ENCODE results near the gene KCNQ1.
"Not testable (repeated sequence)": the region's sequence is repeated elsewhere in the genome, so short reads cannot be mapped to it uniquely, and the experiment has no call there.

Gene KCNQ1

DNA sequence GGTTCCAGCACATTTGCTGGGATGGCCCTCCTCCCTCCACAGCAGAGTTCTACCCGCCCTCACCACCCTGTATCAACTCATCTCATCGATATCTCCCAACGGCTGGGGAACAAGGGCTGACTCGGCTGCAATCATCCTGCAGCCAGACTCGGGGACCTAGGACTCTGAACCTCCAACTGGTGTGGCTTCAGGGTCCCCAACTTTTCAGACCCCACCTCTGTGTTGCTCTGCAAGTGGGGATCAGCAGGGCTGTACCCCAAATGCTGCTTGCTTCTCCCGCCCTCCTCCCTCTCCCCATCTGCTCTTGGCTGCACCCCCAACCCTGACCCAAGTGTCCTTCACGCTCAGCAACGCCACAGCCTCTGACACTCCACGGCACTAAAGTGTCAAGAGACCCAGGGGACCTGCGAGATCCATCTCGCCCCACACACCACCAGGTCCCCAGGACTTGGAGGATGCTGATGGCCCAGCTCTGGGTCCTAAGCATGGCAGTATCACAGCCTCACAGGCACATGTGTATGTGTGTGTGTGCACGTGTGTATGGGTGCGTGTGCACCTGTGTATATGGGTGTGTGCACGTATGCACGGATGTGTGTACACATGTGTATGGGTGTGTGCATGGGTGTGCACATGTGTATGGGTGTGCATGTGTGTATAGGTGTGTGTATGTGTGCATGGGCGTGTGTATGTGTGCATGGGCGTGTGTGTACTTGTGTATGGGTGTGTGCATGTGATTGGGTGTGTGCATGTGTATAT is 26.4 kb downstream of the KCNQ1 start:
- DNase-seq (ENCODE audit: low spot score in 2 of 2) (no peak), ATAC-seq (ENCODE audit: low read depth) (no peak)
- H3K36me3 Mint-ChIP-seq = peaks cover 7% of the 10 kb centered on the region
- H3K27ac Mint-ChIP-seq = no peak overlapping the region
- H3K4me1 Mint-ChIP-seq = peaks cover 37% of the 10 kb centered on the region
- no peak overlapping the region for H3K4me3 Mint-ChIP-seq
- H3K27me3 Mint-ChIP-seq = no peaks in the 10 kb centered on the region
- H3K9me3 Mint-ChIP-seq = no peaks in the 10 kb centered on the region

DNA sequence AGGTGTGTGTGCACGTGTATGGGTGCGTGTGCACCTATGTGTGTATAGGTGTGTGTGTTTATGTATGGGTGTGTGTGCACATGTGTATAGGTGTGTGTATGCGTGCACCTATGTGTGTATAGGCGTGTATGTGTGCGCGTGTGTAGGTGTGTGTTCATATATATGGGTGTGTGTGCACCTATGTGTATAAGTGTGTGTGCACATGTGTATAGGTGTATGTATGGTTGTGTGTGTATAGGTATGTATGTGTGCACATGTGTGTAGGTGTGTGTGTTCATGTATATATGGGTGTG is 26.9 kb downstream of the KCNQ1 start:
- no peak for ATAC-seq (ENCODE audit: low read depth)

DNA sequence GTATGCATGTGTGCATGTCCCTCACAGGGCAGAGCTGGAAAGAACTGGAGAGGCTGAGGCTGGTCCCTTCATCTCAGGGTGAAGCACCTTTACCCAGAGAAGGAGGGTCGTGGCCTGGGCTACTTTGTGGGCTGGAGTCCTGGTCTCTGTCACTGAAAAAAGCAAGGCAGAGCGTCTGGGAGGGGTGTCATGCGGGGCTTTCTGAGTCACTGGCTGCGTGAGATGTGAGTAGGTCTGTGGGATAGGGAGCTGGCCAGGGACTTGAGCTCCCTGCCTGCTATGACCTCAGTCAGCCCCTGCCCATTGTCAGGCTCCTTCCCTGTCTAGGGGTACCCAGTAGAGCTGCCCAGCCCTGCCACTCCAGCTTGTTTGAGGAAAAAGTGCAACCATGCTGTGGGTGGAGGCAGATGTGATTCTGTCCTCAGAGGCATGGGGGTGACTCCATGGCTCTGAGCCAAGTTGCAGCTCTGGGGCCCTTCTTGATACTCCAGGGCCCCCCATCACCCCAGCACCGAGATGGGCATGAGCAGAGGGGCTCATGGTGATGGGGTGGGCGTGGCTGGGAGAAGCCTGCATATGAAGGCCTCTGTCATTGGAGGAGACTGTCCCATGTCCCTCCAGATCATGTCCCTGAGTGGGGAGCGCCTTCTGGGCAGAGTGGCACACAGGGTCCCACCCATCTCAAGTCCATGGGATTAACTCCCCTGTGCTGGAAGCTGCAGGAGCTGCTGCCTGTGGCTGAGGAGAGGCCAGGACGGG is 27.8 kb downstream of the KCNQ1 start:
- Mint-ChIP-seq H3K4me3 (no peak overlapping the region), H3K9me3 (peaks cover 3% of the 10 kb centered on the region), H3K27ac (no peak overlapping the region), H3K27me3 (no peaks in the 10 kb centered on the region), H3K36me3 (peaks cover 13% of the 10 kb centered on the region), H3K4me1 (peaks cover 28% of the 10 kb centered on the region)
- ATAC-seq (ENCODE audit: low read depth) = no peak
- no peak for DNase-seq (ENCODE audit: low spot score in 2 of 2)

More for the DNA sequence above, 26.9 kb downstream of the KCNQ1 start:
- Mint-ChIP-seq H3K27me3 (no peaks in the 10 kb centered on the region), H3K4me3 (no peak overlapping the region), H3K36me3 (peaks cover 9% of the 10 kb centered on the region), H3K9me3 (peaks cover under 1% of the 10 kb centered on the region), H3K4me1 (peaks cover 33% of the 10 kb centered on the region), H3K27ac (no peak overlapping the region)
- no peak for DNase-seq (ENCODE audit: low spot score in 2 of 2)

DNA sequence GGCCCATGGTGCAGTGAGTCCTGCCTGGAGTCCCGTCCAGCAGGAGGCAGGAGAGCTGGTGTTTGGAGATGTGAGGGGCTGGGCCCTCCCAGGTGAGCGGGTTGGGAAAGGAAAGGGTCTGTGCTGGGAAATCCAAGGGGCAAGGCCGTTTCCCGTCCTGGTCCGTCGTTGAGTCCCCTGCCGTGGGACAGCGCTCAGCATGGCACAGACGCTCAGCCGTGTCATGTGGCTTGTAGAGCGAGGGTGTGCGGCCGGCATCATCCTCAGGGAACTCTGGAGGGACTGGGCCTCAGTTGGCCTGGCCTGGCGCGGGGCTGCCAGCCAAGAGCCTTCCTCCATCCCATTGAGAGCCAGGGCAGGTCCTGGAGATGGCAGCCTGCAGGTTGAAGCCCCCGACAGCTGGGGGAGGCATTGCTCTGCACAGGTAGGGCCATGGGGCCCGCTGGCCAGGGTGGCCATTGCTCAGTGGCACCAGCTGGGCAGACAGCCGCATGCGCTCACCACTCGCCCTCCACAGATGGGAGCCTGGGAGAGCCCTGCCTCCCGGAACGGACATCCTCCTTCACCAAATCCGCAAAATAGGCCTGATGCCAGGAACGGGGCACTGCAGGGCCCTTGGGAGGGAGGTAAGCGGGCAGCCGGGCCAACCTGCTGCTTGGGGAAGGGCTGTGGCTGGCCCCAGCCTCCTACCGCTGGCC is 28.7 kb downstream of the KCNQ1 start:
- no peak overlapping the region for H3K4me3 Mint-ChIP-seq
- ATAC-seq (ENCODE audit: low read depth) = no peak

DNA sequence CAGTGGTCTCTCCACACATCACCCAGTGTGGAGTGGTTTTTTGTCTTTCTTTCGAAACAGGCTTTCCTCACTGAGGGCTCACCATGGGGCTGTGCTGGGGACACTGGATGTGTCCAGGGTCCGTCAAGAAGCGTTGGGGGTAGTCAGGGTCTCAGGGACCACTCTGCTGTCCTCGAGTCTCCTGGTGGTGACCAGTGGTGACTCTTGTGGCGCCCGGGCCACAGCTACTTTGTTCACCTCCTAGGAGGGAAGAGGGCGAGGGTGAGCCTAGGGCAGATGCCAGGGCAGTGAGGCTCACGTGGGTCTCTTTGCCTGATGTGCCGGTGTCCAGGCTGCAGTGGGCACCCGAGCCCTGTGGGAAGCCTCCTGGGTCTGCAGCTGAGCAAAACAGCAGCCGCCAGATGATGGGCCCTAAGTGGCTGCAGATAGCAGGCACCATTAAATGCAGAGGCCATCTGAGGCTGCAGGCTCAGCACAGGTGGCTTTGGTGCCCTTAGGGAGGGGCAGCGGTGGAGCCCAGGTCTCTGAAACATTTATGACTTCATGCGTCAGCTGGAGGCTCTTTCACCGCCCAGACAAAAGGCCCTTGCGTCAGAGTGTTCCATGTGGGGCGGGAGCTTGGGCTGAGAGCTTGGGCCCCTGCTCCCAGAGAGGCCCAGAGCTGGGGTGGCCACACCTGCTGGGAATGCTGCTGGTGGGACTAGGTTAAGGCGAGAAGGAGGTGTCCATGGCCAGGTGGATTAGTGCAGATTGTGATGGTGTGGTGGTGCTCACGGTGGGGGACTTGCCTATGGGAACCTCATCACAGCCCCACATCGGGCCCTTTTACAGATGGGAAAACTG is 29.5 kb downstream of the KCNQ1 start:
- H3K4me1 Mint-ChIP-seq = peaks cover 22% of the 10 kb centered on the region
- H3K27me3 Mint-ChIP-seq = no peaks in the 10 kb centered on the region
- ATAC-seq (ENCODE audit: low read depth) (no peak), DNase-seq (ENCODE audit: low spot score in 2 of 2) (no peak)
- H3K27ac Mint-ChIP-seq = no peak overlapping the region
- H3K36me3 Mint-ChIP-seq = peaks cover 28% of the 10 kb centered on the region
- H3K4me3 Mint-ChIP-seq = no peak overlapping the region
- peaks cover 6% of the 10 kb centered on the region for H3K9me3 Mint-ChIP-seq

More for the DNA sequence above, 28.7 kb downstream of the KCNQ1 start:
- no peaks in the 10 kb centered on the region for H3K27me3 Mint-ChIP-seq
- H3K9me3 Mint-ChIP-seq = peaks cover 6% of the 10 kb centered on the region
- DNase-seq (ENCODE audit: low spot score in 2 of 2) = no peak
- peaks cover 22% of the 10 kb centered on the region for H3K36me3 Mint-ChIP-seq
- H3K27ac Mint-ChIP-seq = no peak overlapping the region
- H3K4me1 Mint-ChIP-seq = peaks cover 24% of the 10 kb centered on the region

DNA sequence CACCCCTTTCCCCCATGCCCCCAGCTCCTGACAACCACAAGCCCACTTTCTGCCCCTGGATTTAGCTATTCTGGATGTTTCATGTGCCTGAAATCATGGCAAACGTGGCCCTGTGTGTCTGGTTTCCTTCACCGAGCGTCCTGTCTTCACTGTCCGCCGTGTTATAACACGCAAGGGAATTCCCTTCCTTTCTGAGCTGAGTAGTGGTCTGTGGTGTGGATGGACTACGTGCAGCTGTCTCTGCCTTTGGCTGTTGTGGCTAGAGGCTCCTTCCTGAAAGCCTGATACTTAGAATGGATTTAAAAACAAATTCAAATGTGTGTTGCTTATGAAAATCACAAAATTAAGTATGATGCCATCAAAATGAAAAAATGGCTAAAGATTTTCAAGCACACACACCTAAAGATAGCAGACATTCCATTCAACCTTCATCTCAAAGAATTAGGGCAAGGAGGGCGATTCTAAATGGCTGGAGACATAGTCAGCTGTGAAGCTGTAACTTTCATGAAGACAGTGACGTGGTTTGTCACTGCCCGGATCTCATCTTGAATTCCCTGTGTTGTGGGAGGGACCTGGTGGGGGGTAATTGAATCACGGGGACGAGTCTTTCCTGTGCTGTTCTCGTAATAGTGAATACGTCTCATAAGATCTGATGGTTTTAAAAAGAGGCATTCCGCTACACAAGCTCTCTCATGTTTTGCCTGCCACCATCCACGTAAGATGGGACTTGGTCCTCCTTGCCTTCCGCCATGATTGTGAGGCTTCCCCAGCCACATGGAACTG is 30.5 kb downstream of the KCNQ1 start:
- Mint-ChIP-seq H3K36me3 (peaks cover 37% of the 10 kb centered on the region), H3K4me1 (peaks cover 22% of the 10 kb centered on the region), H3K27me3 (no peaks in the 10 kb centered on the region), H3K9me3 (peaks cover 13% of the 10 kb centered on the region), H3K4me3 (no peak overlapping the region), H3K27ac (no peak overlapping the region)
- ATAC-seq (ENCODE audit: low read depth) (no peak), DNase-seq (ENCODE audit: low spot score in 2 of 2) (no peak)

DNA sequence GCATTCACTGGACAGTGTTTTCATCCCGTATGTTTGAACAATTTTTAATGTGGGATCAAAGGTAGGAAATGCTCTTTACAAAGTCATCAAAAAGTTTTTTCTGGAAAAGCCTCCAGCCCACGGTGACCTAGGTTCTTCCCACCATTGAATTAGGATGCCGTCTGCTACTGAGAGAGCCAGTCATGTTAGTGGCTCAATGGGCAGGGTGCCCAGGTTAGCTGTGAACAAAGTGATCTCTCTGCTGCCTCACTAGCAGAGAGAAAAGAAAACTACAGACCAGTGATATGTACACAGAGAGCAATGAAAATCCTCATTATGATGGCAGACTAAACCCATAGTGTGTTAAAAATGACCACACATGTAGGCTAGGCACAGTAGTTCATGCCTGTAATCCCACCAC is 32.4 kb downstream of the KCNQ1 start:
- H3K36me3 Mint-ChIP-seq = peaks cover 41% of the 10 kb centered on the region
- DNase-seq (ENCODE audit: low spot score in 2 of 2) (no peak), ATAC-seq (ENCODE audit: low read depth) (no peak)
- H3K4me1 Mint-ChIP-seq = peaks cover 20% of the 10 kb centered on the region
- no peak overlapping the region for H3K4me3 Mint-ChIP-seq
- no peaks in the 10 kb centered on the region for H3K27me3 Mint-ChIP-seq
- no peak overlapping the region for H3K27ac Mint-ChIP-seq
- H3K9me3 Mint-ChIP-seq = peaks cover 16% of the 10 kb centered on the region

DNA sequence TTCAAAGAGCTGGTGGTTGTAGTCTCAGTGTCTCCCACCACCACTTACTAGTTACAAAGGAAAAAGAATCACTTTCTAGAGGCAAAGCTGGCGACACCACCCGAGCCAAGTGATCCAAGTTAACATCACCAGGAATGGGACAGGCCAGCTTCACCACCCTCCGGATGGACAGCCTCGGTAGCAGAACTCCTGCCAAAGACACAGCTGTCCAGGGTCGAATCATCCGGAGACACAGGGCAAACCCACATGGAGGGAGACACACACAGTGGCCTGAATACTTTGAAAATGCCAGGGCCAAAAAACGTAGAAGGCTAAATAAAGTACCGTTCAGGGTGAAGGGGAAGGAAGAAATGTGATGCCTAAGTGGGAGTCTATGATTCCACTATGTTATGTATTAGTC is 33.1 kb downstream of the KCNQ1 start:
- H3K27ac Mint-ChIP-seq = no peak overlapping the region
- no peaks in the 10 kb centered on the region for H3K27me3 Mint-ChIP-seq
- no peak overlapping the region for H3K4me3 Mint-ChIP-seq
- peaks cover 44% of the 10 kb centered on the region for H3K36me3 Mint-ChIP-seq
- peaks cover 19% of the 10 kb centered on the region for H3K4me1 Mint-ChIP-seq
- peaks cover 16% of the 10 kb centered on the region for H3K9me3 Mint-ChIP-seq
- ATAC-seq (ENCODE audit: low read depth) (no peak), DNase-seq (ENCODE audit: low spot score in 2 of 2) (no peak)

DNA sequence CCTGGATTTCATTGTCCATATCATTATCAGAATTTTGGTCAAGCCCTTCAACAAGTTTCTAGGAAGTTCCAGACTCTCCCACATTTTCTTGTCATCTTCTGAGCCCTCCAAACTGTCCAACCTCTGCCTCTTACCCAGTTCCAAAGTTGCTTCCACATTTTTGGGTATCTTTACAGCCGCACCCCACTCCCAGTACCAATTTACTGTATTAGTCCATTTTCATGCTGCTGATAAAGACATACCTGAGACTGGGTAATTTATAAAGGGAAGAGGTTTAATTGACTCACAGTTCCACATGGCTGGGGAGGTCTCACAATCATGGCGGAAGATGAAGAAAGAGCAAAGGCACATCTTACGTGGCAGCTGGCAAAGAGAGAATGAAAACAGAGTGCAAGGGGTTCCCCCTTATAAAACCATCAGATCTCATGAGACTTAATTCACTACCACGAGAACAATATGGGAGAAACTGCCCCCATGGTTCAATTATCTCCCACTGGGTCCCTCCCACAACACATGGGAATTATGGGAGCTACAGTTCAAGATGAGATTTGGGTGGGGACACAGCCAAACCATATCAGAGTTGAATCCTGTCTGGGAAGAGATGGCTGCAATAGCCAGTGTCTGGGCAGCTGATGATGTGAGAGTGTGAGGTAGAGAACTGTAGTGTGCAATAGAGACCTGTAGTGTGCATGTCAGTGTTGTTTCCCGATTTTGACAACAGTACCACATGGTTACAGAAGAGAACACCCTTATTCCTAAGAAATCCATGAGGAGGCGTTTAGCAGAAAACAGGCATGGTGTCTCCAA is 35.5 kb downstream of the KCNQ1 start:
- not testable (repeated sequence) for DNase-seq (ENCODE audit: low spot score in 2 of 2)

DNA sequence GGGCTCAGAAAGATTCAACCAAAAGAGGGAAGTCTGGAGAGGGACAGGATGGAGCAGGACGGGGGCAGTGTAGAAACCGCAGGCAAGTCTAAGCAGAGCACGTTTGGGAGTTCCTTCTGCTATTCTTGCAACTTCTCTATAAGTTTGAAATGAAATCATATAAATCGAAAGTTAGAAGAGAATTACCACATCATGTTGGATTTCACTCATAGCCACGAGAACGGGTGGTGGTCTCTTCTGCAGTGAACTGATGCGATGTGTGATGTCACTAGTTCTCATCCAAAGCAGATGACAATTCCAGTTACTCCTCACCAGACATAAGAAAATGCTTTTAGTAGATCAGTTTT is 36.0 kb downstream of the KCNQ1 start:
- peak overlapping the region; percentile 67 for H3K27ac Mint-ChIP-seq
- ATAC-seq (ENCODE audit: low read depth) (peak; percentile 77), DNase-seq (ENCODE audit: low spot score in 2 of 2) (no peak)
- peaks cover 20% of the 10 kb centered on the region for H3K9me3 Mint-ChIP-seq
- peak overlapping the region; percentile 56 for H3K4me3 Mint-ChIP-seq
- peaks cover 53% of the 10 kb centered on the region for H3K36me3 Mint-ChIP-seq
- no peaks in the 10 kb centered on the region for H3K27me3 Mint-ChIP-seq
- H3K4me1 Mint-ChIP-seq = peaks cover 15% of the 10 kb centered on the region

More for the DNA sequence above, 35.5 kb downstream of the KCNQ1 start:
- H3K36me3 Mint-ChIP-seq = peaks cover 49% of the 10 kb centered on the region
- peak overlapping the region; percentile 67 for H3K27ac Mint-ChIP-seq
- peaks cover 16% of the 10 kb centered on the region for H3K9me3 Mint-ChIP-seq
- H3K4me1 Mint-ChIP-seq = peaks cover 19% of the 10 kb centered on the region
- ATAC-seq (ENCODE audit: low read depth) = peak; percentile 47
- not testable (repeated sequence) for H3K27me3 Mint-ChIP-seq
- peak overlapping the region; percentile 56 for H3K4me3 Mint-ChIP-seq

DNA sequence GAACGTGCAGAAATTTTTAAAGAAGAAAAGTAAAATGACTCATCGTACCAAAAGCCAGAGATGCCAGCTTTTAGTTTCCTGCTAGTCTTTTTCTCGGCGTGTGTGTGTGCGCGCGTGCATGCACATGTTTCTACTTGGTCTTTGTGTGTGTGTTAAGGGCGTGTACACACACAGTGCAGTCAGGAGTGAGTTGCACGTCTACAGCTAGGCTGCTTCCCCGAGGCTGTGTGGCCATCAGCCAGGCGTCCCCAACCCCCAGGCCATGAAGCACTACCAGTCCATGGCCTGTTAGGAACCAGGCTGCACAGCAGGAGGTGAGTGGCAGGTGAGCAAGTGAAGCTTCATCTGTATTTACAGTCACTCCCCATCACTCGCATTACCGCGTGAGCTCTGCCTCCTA is 36.4 kb downstream of the KCNQ1 start:
- no peak for ATAC-seq (ENCODE audit: low read depth)
- H3K36me3 Mint-ChIP-seq = peaks cover 56% of the 10 kb centered on the region
- H3K4me3 Mint-ChIP-seq = peak overlapping the region; percentile 56
- no peak for DNase-seq (ENCODE audit: low spot score in 2 of 2)
- H3K27me3 Mint-ChIP-seq = no peaks in the 10 kb centered on the region
- peaks cover 15% of the 10 kb centered on the region for H3K4me1 Mint-ChIP-seq
- peak overlapping the region; percentile 67 for H3K27ac Mint-ChIP-seq
- H3K9me3 Mint-ChIP-seq = peaks cover 20% of the 10 kb centered on the region

DNA sequence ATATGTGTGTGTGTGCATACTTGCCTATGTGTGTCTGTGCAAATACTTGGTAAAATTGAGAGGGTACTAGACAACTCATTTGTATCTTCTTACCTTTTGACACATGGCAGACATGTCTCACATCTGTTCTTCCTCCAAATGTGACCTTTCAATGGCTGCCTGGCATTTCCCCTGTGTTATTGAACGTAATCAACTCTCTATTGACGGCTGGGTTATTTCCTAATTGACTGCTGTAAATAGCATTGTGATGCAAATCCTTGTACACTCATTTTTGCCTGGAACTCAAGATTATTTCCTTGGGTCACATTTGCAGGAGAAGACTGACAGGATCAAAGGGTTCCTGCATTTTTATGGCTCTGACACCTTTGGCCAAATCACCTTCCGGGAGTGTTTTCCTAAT is 37.4 kb downstream of the KCNQ1 start:
- Mint-ChIP-seq H3K4me3 (no peak overlapping the region), H3K36me3 (peaks cover 59% of the 10 kb centered on the region), H3K27ac (no peak overlapping the region), H3K4me1 (peaks cover 15% of the 10 kb centered on the region), H3K9me3 (peaks cover 18% of the 10 kb centered on the region), H3K27me3 (no peaks in the 10 kb centered on the region)
- ATAC-seq (ENCODE audit: low read depth) = no peak
- DNase-seq (ENCODE audit: low spot score in 2 of 2) = no peak

Measured in memory B cell (primary cell).